ENCODE results near the gene OR51M1. TPM values are rescaled to one million over a fixed set of nuclear protein-coding genes. Genes with fewer than 3 reads are reported as not detected.

OR51M1 gene
- total and polyA plus RNA-seq, 2 donors (not counting 3 experiments of a cell fraction or from before 2014, with no cell fraction given): not detected

GRCh38 chr11:5368502-5369043, 15.0 kb upstream of the OR51M1 start:
- H3K9me1 ChIP-seq (replicated peaks; ENCODE audit: control insufficient read depth, extremely low read depth, insufficient read depth, low read length): no peaks in the 10 kb centered on the region
- ChIA-PET POLR2A (no interaction called here), CTCF (interaction anchor here (1.0 kb wide), 1 partner anchor 77 kb away, joined by 3 read pairs; no protein-coding TSS in a partner anchor)
- H3K79me2 ChIP-seq (ENCODE audit: control insufficient read depth, insufficient read depth, low read length): no peaks in the 10 kb centered on the region
- no TSS peak for BruUV-seq (replicated peaks)
- DNase-seq (ENCODE audit: low read depth, low spot score) (no peak), FAIRE-seq (no peak)
- intact Hi-C loops (cut with micrococcal nuclease) (no loop called here), dilution Hi-C loops (cut with MboI; ENCODE audit: extremely low pct_ligation_motif_present, low sequenced_read_pairs) (no loop called here)
- H3K4me3 ChIP-seq (replicated peaks in 1 of 3; ENCODE audit: insufficient read depth in 1 of 3, low read depth in 1 of 3, low read length in 3 of 3): no peak overlapping the region
- peaks cover 31% of the 10 kb centered on the region for H3K4me1 ChIP-seq (ENCODE audit: control insufficient read depth, extremely low read depth, insufficient read depth, low read length)
- no peak for TF ChIP-seq EZH2 (IDR thresholded peaks at IDR 0.05; ENCODE audit: borderline replicate concordance, low read depth, low read length, severe bottlenecking)
- TF ChIP-seq, protein P1, sequence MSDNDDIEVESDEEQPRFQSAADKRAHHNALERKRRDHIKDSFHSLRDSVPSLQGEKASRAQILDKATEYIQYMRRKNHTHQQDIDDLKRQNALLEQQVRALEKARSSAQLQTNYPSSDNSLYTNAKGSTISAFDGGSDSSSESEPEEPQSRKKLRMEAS (IDR thresholded peaks at IDR 0.05; ENCODE audit: insufficient read depth, insufficient read length): no peak
- H3K9ac ChIP-seq (replicated peaks; ENCODE audit: extremely low read depth, insufficient read depth, low read length): no peak overlapping the region
- H2AFZ ChIP-seq (ENCODE audit: low read depth, low read length): no peak overlapping the region
- H3K36me3 ChIP-seq (ENCODE audit: control insufficient read depth in 2 of 2, extremely low read depth in 1 of 2, insufficient read depth in 2 of 2, low read length in 2 of 2): no peaks in the 10 kb centered on the region
- H3K27me3 ChIP-seq (ENCODE audit: control insufficient read depth in 2 of 2, insufficient read depth in 2 of 2, low read length in 2 of 2): no peaks in the 10 kb centered on the region
- no peak overlapping the region for H3K4me2 ChIP-seq (ENCODE audit: insufficient read depth, low read length)
- no peak overlapping the region for H3K27ac ChIP-seq (ENCODE audit: insufficient read depth, low read depth, low read length)
- no peaks in the 10 kb centered on the region for H3K9me3 ChIP-seq (replicated peaks; ENCODE audit: control insufficient read depth, insufficient read depth, low read length)
- no peaks in the 10 kb centered on the region for H4K20me1 ChIP-seq (replicated peaks; ENCODE audit: control insufficient read depth, extremely low read depth, insufficient read depth, low read length)

DNA sequence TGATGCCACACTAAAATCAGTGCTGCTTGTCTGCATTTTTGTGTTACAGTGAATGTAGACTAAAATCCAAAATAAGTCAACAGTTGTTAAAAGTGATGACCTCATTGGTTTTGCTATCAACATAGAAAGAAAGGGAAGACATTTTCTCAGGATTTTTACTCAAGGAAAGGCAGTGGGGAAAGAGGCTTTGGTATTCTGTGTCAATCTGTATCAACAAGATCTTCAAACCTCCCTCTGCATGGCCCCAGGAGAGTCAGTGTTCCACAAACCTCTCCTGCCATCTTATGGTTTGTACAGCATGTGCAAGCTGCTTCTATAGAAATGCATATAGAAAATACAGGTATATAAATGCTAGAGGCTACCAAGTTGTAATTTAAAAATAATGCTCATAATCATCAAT, 13.8 kb upstream of the OR51M1 start:
- dilution Hi-C loops (cut with MboI; ENCODE audit: extremely low pct_ligation_motif_present, low sequenced_read_pairs) (no loop called here), intact Hi-C loops (cut with micrococcal nuclease) (loop anchor here (1.0 to 2.0 kb wide), 2 partner anchors 165 to 732 kb away; partner anchors contain the start of gene OR51D1)
- H3K27ac ChIP-seq (ENCODE audit: insufficient read depth, low read depth, low read length): no peak overlapping the region
- ChIA-PET POLR2A (no interaction called here), CTCF (interaction anchor here (1.4 to 4.3 kb wide), 5 partner anchors 79 to 733 kb away, joined by 3 to 24 read pairs (median 9); partner anchors contain the start of gene OR51D1)
- peaks cover 19% of the 10 kb centered on the region for H3K4me1 ChIP-seq (ENCODE audit: control insufficient read depth, extremely low read depth, insufficient read depth, low read length)
- TF ChIP-seq JUN (IDR thresholded peaks at IDR 0.05; ENCODE audit: borderline replicate concordance, insufficient read depth, insufficient read length, low read depth) (no peak), GATA2 (IDR thresholded peaks at IDR 0.05; ENCODE audit: insufficient read depth, insufficient read length, low read depth, low read length) (peak; percentile 67), CTCF (IDR thresholded peaks at IDR 0.05; ENCODE audit: extremely low read depth in 1 of 2, insufficient read depth in 1 of 2, low read depth in 1 of 2, low read length in 2 of 2) (peak; percentile 32 to 34)
- TF ChIP-seq, protein P1 (IDR thresholded peaks at IDR 0.05; ENCODE audit: insufficient read depth, insufficient read length): no peak
- H3K9me1 ChIP-seq (replicated peaks; ENCODE audit: control insufficient read depth, extremely low read depth, insufficient read depth, low read length): no peaks in the 10 kb centered on the region
- no peaks in the 10 kb centered on the region for H3K9me3 ChIP-seq (replicated peaks; ENCODE audit: control insufficient read depth, insufficient read depth, low read length)
- H3K9ac ChIP-seq (replicated peaks; ENCODE audit: extremely low read depth, insufficient read depth, low read length): no peak overlapping the region
- no peaks in the 10 kb centered on the region for H3K79me2 ChIP-seq (ENCODE audit: control insufficient read depth, insufficient read depth, low read length)
- H3K27me3 ChIP-seq (ENCODE audit: control insufficient read depth in 2 of 2, insufficient read depth in 2 of 2, low read length in 2 of 2): no peaks in the 10 kb centered on the region
- H2AFZ ChIP-seq (ENCODE audit: low read depth, low read length): no peak overlapping the region
- H4K20me1 ChIP-seq (replicated peaks; ENCODE audit: control insufficient read depth, extremely low read depth, insufficient read depth, low read length): no peaks in the 10 kb centered on the region
- FAIRE-seq (no peak), DNase-seq (ENCODE audit: low read depth, low spot score) (peak; percentile 66)
- H3K4me3 ChIP-seq (replicated peaks in 1 of 3; ENCODE audit: insufficient read depth in 1 of 3, low read depth in 1 of 3, low read length in 3 of 3): no peak overlapping the region
- BruUV-seq (replicated peaks): no TSS peak
- no peak overlapping the region for H3K4me2 ChIP-seq (ENCODE audit: insufficient read depth, low read length)
- no peaks in the 10 kb centered on the region for H3K36me3 ChIP-seq (ENCODE audit: control insufficient read depth in 2 of 2, extremely low read depth in 1 of 2, insufficient read depth in 2 of 2, low read length in 2 of 2)

Data from endothelial cell of umbilical vein (primary cell).